Measurements from ENCODE around the gene RALGAPA1.
A peak's percentile ranks its signal among the peaks of the same experiment; 100 is the strongest.
"Not testable (repeated sequence)": the region's sequence is repeated elsewhere in the genome, so short reads cannot be mapped to it uniquely, and the experiment has no call there.

RALGAPA1 gene

GRCh38 chr14:35808638-35809563 is at the start of gene RALGAPA1:
Gene RALGAPA1 (minus strand): TSS chr14:35809295. CDS start chr14:35808835, 460 bp downstream.
- DNase-seq = peak; percentile 93 to 97

GRCh38 chr14:35858521-35859209 is 49.6 kb upstream of the RALGAPA1 start:
- DNase-seq = no peak

- DNase-seq = peak; percentile 5 to 49
These were observed 46.9 kb upstream of the RALGAPA1 start for GRCh38 chr14:35855876-35856481.

- no peak for DNase-seq
These were observed 45.7 kb upstream of the RALGAPA1 start for GRCh38 chr14:35854696-35855270.

- DNase-seq = no peak
These were observed 44.1 kb upstream of the RALGAPA1 start for GRCh38 chr14:35853225-35853624.

- DNase-seq = no peak
These were observed 42.7 kb upstream of the RALGAPA1 start for GRCh38 chr14:35851823-35852222.

GRCh38 chr14:35849122-35849521 is 40.0 kb upstream of the RALGAPA1 start:
- no peak for DNase-seq

- peak; percentile 4 to 6 for DNase-seq
These were observed 38.5 kb upstream of the RALGAPA1 start for GRCh38 chr14:35847636-35848035.

GRCh38 chr14:35844494-35844893 is 35.4 kb upstream of the RALGAPA1 start:
- DNase-seq = no peak

GRCh38 chr14:35842245-35842644 is 33.1 kb upstream of the RALGAPA1 start:
- not testable (repeated sequence) for DNase-seq

GRCh38 chr14:35841704-35842103 is 32.6 kb upstream of the RALGAPA1 start:
- not testable (repeated sequence) for DNase-seq

- DNase-seq = no peak
These were observed 26.3 kb upstream of the RALGAPA1 start for GRCh38 chr14:35835208-35835982.

GRCh38 chr14:35829449-35829848 is 20.4 kb upstream of the RALGAPA1 start:
- no peak for DNase-seq

- DNase-seq = no peak
These were observed 18.8 kb upstream of the RALGAPA1 start for GRCh38 chr14:35827678-35828472.

- DNase-seq = no peak
These were observed 17.9 kb upstream of the RALGAPA1 start for GRCh38 chr14:35826952-35827416.

GRCh38 chr14:35826218-35826951 is 17.3 kb upstream of the RALGAPA1 start, which contains the start of gene BRMS1L:
Gene BRMS1L (plus strand): TSS chr14:35826338. CDS start chr14:35826517, 179 bp downstream.
- DNase-seq = peak; percentile 98 to 99

- no peak for DNase-seq
These were observed 16.8 kb upstream of the RALGAPA1 start for GRCh38 chr14:35825968-35826217.

- DNase-seq = not testable (repeated sequence)
These were observed 15.5 kb upstream of the RALGAPA1 start for GRCh38 chr14:35824446-35825165.

GRCh38 chr14:35822501-35822900 is 13.4 kb upstream of the RALGAPA1 start:
- no peak for DNase-seq

Measured in NCI-H2081 (cell line).